CMK (cell line): Measurements from ENCODE around the gene PDE9A.

ENCODE experiments used
- DNase-seq: peaks from one replicate; pipeline ENCODE4 v3.0.0-alpha.2; 2010; ENCODE audit warnings: low read depth

PDE9A gene

DNA sequence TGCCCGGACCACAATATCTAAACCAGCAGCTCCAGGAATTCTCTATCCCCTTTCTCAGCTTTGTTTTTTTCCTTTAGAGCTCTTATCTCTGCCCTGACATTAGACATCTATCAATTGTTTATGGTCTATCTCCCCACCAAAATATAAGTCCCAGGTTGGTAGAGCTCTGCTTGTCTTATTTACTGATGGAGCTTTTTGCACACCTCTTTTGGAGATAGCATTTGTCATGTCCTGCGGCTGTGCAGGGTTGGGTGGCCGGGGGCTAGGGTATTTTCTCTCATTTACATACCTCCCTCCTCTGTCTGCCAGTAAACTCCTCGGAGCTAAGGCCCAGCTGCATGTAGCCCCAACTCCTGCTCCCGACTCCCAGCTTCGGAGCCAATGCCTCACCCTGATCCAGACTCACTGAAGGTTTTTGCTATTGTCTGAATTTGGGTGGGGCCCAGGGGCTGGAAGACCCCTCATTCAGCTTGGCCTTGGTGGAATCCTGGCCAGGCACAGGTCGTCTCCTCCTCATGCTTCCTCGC is 11.1 kb upstream of the PDE9A start:
- no peak for DNase-seq

DNA sequence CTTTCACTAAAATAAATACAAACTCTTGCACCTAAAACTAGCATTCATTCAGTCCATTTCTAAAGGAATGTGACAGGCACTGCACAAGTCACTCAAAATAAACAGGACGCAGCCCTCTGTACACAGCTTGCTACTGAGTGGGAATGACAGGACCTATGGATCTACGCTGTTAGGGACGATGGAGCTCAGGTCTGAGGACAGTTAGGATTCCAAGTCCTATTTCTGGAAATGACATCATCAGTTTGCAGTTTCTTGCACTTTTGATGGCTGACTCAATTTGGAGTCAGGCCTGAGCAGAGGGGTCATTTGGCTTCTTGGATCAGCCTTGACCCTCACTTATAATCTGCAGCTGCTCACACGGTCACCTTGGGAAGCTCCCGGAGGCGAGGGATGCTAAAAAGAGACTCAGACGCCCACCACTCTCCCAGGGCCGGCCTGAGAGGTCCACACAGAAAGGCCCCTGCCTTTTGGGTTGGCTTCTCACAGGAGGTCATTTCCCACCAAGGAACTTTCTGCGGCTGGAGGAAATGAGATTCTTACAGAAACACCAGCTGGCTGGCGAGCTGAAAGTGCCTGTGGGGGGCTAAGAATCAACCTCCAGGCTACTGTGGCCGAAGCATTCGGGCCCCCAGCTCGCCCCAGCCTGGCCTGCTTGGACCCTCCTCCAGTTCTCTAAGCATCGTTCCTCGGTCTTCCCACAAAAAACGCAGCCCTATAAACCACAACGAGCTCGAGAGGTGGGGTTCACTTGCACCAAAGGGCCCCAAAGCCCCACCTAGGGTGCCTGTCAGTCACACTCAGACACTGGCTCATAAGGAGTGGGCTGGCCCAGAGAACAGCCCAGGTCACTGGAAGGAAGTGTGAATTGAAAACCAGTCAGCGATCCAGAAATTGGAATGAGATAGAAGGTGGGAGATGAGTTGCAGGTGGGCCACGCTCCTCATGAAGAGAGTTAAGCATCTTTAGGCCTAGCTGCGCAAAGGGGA is 8.9 kb upstream of the PDE9A start:
- no peak for DNase-seq

DNA sequence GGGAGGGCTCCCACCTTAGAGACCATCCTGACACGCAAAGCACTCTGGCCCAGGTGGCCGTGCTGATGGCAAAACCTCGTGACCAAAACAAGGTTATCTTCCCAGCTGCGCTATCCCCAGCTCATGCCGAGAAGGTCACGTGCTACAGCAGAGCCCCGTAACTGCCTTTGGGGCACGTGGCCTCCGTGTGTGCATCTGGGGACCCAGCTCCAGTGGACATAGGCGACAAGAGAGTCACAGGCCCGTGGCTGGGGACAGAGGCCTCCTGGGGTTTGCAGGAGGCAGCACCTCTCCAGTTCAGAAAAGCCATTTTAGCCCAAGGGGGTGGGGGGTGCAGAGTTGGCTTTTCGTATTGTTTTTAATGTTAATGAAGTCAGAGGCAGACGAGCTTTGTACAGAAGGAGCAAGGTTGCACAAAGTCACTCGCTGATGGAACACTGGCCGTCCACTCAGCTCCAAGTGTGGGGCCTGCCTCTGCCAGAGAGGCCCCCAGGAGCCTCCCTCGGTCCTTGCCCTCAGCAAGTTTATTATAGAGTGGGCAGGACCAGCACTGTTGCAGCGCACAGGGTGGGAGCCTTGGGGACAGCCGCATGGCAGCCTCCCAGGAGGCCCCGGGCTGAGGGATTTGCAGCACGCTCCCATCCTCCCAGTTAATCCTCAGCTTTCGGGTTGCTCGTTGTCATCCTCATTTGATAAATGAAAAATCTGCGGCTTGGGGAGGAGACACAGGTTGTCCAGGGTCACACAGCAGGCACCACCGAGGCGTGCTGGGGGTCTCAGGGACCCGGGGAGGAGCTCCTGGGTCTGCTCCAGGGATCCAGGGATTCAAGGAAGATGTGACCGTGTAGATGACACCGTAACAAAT is 8.0 kb upstream of the PDE9A start:
- no peak for DNase-seq

DNA sequence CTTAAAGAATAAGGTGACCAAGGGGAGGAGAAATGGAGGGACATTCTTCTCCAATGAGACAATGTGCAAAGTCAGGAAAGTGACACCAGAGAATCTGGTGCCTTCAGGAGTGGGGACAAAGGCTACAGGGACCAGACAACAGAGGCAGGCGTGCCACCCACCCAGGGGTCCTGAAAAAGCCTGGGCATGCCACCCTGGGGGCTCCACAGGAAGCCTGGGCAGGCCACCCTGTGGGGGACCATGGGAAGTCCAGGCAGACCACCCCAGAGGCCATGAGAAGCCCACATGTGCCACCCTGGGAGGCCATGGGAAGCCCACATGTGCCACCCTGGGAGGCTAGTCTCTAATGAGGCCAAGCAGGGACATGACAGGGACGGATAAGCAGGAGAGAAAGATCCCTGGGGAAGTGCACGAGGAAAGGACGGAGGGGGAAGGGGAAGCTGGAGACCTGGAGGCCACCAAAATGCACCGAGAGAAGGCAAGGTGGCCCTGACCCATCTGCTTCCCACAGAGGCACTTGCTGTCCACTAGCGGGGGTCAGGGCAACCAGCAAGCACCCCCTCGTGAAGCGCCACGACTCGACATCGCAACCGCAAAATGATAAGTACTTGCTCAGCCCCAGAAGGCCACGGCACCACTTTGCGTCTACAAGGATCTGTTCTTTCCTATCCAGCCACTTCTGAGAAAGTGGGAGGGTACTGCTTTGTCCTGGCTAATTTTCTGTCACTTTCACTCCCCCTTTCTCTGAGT is 7.2 kb upstream of the PDE9A start:
- no peak for DNase-seq

DNA sequence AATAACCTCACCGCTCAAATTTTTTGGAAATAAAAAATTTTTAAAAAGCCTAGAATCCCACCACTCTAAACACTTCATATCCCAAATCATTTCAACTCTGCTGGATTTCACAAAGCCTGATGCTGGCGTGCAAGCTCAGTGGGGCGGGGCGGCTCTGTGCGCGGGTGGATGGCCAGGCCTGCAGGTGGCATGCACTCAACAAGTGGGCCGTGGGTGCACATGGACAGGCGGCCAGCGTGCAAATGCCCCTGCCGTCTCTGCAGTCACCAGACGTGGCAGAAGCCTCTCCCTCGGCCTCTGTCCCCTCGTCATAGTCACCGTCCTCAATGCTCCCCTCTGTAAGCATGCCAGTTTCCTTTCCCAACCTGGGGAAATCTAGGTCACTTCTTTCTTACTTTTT is 6.6 kb upstream of the PDE9A start:
- no peak for DNase-seq

DNA sequence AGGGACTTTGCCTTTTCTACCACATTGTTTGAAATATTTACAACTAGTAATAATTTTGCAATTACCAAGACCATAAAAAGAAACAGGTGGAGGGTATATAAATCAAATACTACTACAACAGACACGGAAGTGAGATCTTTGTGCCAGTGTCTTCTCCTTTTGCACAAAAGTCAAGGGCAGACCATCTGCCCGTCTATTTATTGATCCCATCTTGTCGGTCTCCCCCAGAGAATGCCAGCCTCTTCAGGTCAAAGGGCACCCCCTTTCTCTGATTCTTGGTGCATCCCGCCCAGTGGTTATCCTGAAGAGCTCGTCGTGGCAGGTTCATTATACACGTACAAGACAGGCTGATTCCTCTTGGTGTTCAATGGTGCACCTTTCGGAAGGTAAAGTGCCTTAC is 4.8 kb upstream of the PDE9A start:
- no peak for DNase-seq

DNA sequence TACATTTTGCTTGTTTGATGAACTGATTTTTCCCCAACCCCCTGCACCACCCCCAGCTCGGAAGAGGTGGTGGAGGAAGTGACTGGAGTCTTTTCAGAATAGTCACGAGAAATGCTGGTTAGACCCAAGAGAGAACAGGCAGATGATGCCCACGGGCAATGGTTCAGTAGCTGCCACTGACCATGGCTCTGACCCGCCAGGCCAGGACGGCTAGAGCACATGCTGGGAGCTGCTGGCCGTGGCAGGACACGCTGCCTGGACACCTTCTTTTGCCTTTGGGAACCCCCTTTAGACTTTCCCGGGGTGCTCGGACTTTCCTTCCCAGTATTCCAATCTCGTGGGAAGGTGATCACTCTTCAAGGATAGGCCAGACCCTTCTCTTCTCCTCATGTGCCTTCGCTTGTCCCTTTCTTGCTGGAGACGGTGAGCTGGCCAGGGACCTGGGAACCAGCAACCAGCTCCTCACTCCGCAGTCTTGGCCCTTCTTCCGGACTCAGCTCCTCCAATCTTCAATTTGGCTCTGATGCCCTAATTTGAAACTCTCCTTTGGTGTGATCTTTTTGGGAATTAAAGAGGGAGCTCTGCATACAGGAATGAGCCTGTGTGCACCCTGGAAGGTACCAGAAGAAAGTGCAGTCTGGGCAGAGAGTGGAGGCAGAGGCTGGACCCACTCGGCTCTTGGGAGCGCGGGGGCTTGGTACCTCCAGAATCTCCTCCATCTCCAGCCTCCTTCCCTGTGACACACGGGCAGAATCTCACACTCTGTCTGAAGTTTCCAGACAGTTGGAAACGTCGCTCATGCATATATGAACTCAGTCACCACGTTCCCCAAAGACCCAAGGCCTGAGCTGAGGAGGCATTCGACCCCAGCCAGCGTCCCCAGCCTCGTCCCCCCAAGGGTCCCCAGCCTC is 4.0 kb upstream of the PDE9A start:
- DNase-seq: no peak

DNA sequence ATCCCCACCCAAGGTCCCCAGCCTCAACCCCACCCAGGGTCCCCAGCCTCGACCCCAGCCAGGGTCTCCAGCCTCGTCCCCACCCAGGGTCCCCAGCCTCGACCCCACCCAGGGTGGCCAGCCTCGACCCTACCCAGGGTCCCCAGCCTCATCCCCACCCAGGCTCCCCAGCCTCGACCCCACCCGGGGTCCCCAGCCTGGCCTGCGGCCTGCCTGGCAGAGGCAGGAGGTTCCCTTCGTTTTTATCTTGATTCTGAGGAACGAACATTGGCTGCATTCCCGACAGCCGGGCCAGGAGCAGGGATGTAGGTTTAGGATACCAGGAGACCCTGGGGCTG is 3.4 kb upstream of the PDE9A start:
- DNase-seq: no peak

DNA sequence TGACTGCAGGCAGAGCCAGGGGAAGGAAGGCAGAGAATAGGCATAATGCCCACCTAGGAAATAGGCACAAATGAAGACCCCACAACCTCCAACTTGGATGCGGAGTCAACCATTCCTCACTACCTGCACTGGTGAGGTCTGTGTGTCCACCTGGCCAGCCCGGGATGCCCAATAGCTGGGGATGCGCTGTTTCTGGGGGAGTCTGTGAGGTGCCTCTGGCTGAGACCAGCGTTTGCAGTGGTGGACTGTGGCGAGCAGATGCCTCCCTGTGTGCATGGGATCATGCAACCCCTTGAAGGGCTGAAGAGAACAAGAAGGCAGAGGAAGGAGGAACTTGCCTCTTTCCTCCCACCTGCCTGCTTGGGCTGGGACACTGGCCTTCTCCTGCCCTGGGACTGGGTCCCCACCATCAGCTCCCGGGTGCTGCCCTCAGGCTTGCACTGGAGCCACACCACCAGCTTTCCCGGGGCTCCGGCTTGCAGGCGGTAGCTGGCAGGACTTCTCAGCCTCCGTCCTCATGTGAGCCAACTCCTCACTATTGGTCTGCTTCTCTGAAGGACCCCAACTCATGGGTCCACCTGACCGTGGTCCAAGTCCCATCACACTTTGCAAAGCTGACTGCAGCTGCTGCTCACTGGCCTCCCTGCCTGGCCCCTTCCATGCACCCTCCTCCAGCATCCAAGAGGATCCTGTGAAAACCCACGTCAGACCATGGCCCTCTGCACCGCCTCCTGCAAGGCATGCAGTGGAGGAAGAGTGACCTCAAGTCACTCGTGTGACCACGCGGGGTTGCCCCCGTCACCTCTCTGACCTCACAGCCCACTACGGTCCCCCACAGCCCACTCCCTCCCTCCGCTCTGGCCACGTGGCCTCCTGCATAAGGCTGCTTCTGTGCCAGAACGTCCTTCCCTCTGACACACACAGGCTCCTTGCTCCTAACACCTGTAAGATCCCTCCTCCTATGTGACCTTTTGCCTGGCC is 2.7 kb upstream of the PDE9A start:
- DNase-seq: no peak

DNA sequence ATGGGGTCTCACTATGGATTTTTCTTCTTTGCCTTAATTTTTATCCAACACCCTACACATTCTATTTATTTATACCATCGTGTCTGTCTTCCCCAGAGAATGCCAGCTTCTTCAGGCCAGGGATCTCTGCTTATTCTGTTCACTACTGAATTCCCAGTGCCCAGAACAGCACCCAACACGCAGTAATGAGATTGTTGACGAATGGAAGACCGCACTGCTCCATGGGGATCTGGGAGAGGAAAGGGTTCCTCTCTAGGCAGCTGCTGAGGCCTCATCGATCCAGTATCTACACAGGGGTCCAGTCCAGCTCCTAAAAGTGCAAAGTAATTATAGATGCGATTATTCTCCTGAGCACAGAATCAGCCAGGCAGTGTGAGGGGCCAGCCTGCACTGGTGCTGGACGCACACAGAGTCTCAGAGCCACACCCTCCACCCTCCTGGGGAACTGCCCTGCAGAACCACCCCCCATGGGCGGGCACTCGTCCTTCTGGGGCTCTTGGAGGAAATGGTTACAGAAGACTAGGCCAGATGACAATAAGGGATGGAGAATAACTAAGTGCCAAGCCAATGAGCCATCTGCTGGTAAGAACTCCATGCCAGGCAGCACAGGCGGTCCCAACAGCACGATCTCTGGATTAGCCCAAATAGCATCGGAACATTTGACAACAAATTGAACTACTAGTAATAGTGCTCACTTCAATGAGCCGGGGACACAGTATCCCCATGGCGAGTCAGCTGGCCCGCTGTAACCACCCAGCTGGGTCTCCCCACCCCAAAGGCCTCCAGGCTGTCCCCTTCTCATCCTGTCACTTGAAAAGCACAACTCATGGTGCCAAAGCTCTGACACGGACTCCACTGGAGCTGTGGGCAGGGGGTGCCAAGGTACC is 1.7 kb upstream of the PDE9A start:
- no peak for DNase-seq

DNA sequence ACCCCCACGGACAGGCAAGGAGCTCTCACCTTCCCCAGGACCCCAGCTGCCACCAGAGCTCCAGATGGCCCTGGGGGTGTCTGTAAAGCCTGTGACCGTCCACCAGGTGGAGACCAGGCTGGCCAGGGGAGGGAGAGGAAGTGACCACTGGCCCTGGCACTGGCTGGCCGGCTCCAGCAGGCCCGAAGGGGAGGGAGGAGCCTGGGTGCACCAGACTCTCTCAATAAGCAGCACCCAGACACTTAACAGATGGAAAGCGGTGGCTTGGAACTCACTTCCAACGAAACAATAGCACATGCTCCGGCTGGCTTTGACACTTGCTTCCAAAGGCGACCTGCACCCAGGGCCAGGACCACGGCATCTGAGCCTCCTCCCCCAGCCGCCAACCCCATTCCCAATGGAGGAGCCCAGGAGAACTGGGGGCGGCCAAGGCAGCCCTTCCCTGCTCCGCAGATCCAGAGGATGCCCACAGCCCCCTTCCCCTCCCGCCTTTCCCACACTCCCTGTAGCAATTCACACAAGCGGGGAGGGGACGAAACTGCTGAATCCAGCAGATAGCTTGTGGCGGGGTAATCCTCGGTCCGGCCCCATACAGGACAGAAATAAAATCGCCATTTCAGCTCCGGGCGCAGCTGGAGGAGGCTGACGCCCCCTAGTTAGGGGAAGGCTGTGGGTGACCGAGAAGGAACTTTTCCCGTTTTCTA is 742 bp upstream of the PDE9A start:
- DNase-seq: no peak

DNA sequence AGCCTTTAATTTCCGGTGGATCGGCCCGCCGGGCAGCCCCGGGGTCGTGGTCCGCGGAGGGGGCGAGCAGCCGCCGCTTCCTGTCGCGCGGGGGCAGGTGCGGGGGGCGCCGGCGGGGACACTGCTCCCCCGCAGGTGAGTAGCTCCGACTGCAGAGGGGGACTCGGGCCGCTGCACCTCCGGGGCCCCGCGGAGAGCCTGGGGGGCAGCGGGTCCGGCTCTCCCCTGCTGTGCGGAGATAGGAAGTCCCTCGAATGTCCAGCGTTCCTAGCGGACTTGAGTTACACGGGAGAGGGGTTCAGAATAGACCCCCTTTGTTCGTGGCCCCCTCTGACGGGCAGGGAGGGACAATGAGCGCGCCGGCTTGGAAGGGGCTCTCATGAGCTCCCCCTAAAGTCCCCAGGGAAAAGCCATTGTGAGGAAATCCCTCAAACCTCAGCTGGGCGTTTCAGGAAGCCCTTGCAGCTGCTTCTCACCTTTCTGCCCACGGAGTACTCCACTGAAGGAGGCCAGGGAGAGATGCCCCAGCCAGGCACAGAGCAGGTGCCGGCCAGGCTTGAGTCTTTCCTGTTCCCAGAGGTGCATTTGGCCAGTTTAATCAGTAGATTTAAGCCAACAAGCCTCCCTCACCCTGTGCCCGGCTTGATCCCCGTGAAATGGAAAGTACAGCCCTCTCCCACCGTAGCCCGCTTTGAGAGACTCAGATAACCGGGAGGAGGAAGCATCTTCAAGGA is 925 bp downstream of the PDE9A start:
- no peak for DNase-seq

DNA sequence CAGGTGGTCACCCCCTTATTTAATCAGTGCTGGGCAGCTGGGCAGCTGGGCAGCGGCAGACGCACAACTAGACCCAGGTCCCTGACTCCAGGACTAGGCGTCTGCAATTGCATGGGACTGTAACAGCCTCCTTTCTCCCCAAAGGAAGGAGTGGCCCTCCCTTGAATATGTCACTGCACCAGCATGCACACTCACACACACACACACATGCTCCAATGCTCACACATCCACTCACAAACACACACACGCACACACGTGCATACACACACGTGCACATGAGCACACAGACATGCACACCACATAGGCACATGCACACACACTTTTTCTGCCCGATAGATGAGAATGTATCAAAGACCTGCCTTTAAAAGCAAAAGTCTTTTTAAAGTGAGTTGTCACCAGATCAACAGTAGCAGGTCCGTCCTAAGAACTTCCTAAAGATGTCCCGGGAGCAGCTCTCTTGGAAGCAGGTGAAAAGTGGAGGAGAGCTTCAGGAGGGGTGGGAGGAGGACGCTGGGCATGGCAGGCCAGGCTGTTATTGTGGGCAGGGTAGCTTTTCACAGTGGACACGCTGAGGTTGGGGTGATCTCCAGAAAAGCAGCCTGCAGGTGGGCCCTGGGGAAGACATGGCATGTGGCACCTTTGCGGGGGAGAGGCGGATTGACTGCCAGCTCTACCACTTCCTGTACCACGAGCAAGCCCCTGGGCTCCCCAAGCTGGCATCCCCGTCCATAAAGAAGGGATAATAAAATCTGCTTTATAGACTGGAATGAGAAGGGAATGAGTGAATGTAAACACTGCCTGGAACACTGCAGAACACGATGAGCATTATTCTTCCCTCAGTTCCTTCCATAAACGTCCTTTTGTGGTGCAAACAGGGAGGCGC is 1.7 kb downstream of the PDE9A start:
- no peak for DNase-seq

DNA sequence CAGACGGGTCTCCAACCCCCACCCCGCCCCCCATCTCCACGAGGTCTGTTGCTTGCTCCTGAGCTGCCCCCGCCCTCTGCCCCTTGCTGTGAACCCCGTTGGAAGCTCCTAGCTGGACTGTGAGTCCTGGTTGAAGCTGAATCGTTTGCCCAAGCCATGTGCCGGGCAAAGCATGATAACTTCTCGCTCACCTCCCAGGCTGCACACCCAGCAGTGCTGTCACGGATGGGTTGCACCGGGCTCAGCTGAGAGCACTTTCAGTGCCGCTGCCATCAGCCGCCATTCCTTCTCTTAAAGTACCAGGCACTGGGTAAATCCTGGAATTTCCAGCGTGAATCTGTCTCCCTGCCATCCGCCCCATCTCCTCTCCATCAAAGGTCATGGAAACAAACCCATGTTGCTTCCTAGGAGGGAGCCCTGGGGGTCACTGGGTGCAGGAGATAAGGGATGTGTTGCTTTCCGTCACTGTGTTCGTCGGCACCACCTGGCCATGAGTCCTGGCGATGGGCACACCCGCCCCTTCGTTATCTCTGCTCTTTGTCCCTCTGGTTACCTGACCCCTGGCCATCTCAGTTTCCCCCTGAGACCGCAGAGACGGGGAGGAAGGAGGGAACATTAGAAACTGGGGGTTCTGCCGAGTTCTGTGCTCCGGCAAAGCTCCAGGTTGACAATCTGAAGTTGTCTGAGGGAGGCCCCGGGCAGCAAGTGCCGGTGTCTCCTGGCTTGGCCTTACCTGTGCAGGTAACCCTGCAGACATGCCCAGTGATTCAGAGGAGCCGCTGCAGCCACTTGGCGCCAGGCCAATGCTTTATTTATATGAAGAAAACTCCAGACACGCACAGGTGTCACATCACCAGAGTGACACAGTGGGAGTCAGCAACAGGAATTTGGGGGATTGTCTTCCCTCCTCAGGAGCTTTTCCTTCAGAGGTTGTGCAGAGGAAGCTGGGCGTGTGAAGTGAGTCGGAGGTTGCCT is 2.7 kb downstream of the PDE9A start:
- no peak for DNase-seq

DNA sequence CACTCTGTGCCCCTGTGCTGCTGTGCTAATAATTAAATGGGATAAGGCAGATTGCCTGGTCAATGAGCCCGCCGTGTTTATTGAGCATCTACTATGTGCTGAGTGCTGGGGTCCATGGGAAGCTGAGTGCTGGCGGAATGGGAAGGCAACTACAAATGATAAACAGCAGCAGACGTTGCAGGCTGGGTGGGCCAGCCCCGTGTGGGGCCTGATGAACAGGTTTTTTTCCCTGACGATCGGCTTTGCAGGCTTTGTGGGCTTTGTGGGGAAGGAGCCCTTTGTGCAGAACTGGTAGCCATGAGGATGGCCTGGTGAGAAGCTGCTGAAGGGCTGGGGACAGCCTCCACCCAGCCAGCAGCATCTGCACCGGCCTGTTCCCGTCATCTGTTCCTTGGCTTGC is 3.5 kb downstream of the PDE9A start:
- DNase-seq: no peak
